GM21390 (cell line): ENCODE measurements around the gene ILF3.

Experiments used
- ATAC-seq: cut with Tn5 transposase; IDR thresholded peaks from one replicate; pipeline ENCODE4 v1.9.1; 2021; ENCODE audit not compliant: unreplicated experiment

The ILF3 gene

DNA sequence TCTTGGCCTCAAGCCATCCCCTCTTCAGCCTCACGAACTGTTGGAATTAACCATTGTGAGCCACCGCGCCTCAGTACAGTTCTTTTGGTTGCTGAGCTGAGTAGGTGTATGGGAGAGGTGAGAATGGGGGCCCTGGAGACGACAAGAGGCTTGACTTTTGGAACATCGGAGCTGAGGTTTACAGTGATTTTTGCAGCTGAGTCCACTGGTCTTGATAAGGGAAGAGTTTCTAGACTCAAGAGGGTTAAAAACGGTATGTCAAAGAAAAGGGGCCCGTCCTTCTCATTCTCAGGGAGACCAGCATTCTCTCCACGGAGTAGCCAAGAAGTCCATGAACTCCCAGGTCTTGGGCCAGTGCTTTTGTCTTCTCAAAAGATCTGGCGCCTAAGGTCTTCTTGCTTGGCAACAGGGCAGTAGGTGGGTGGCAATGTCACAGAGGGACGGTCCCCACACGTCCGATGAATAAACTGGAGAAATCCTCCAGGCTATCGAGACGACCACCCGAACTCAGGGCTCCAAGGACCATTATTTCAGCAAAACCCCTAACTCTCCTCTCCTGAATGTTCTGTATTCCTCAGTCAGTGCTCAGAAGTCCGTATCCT is 40.7 kb downstream of the ILF3 start:
- no peak for ATAC-seq

DNA sequence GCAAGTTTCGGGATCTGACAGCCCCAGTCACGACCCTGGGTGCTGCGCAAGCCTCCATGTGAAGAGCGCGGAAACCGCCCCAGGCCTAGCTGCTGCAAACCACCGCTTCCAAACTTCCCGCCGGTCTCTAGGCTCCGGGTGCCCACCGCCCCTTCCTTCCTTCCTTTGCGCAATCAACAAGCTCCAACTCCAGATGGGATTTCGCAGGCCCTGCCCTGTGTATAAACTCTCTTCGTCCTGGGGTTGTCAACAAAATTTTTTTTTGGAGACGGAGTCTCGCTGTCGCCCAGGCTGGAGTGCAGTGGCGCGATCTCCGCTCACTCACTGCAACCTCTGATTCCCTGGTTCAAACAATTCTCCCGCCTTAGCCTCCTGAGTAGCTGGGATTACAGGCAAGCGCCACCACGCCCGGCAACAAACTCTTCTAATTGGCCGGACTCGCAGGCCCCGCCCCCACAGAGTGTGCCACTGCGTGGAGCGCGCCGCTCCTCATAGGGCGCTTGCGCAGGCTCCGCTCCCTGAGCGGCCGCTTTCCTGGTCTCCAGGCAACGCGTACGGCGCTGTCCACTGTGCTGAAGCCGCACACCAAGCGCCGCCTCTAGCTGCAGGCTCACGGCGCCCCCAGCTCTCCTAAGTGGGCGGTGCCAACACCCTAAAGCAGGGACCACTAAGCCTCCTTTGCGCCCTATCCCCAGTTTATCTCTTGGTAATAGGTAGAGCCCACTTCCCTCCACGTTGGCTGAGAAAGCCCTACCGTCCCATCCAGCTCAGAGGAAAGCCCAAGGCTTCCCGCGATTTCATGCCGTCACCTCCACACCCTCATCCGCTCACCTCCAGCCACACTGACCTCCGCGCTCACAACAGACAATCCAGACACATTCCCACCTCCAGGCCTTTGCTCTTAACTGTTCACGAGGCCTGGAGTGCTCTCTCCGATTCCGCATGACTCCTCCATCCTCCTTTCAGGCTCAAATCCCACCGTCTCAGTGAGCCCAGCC is 41.6 kb downstream of the ILF3 start:
- peak; percentile 65 for ATAC-seq

DNA sequence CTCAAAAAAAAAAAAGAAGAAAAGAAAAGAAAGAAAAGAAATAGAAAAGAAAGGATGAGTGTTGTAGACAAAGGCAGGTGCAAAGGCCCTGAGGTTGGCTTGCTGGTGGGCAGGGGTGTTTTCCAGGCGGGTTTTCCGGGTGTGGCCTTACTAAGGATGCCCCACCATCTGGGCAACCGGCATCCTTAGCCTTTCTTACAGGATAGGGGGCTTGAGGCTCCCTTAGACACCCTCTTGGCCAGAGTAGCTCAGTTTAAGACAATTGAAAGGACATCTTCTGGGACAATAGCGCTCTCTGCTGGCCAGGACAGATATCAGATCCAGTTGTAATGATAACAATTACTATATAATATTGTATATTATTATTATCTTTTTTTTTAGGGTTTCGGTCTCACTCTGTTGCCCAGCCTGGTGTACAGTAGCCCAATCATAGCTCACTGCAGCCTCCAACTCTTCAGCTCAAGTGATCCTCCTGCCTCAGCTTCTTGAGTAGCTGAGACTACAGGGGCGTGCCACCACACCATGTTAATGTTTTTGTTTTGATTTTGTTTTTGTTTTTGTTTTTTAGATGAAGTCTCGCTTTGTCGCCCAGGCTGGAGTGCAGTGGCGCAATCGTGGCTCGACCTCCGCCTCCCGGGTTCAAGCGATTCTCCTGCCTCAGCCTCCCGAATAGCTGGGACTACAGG is 45.6 kb downstream of the ILF3 start:
- no peak for ATAC-seq

DNA sequence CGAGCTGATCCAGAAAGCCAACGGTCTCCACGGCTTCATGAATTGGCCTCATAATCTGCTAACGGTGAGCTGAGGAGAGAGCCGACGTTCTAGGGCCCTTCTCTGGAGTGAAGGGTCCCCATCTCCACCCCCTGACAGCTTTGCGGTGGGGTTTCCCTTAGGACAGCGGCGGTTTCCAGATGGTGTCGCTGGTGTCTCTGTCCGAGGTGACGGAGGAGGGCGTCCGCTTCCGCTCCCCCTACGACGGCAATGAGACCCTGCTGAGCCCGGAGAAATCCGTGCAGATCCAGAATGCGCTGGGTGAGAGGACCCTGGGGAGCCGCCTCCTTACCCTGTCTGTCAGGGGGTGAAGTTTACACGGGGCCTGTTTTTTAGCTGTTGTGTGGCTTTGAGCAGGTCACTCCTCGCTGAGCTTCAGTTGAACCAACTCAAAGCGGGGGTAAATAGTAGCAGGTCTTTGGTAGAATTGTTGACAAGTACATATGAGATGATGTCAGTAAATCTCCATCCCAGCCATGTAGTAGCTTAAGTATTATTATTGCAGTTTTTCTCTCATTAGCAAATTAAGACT is 47.9 kb downstream of the ILF3 start:
- no peak for ATAC-seq

DNA sequence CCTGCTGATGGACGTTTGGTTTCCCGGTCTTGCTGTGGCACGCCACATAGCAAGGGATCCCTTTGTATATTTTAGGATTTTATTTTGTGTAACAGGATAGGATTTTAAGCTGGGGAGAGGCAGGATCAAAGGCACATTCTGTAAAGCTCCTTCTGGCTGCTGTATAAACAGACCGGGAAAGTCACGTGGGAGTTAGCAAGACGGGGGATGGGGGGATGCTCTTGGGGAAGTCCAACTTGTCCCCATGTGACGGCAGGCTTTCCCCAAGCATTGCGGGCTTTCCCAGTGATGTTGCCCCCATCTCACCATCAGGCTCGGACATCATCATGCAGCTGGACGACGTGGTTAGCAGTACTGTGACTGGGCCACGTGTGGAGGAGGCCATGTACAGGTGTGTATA is 52.8 kb downstream of the ILF3 start:
- ATAC-seq, result no peak

DNA sequence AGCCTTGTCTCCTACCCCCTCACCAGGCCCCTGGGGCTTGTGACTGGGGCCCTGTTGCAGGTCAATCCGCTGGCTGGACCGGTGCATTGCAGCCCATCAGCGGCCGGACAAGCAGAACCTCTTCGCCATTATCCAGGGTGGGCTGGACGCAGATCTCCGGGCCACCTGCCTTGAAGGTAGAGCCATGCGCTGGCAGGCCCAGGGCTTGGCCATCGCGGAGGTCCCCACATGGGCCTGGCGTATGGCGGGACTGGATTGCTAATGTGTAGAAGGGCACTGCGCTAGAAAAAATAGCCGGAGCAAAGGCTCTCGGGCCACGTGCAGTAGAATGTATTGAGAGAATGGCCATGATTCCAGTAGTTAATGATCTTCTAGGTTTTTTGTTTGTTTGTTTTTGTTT is 53.3 kb downstream of the ILF3 start:
- ATAC-seq, result no peak

DNA sequence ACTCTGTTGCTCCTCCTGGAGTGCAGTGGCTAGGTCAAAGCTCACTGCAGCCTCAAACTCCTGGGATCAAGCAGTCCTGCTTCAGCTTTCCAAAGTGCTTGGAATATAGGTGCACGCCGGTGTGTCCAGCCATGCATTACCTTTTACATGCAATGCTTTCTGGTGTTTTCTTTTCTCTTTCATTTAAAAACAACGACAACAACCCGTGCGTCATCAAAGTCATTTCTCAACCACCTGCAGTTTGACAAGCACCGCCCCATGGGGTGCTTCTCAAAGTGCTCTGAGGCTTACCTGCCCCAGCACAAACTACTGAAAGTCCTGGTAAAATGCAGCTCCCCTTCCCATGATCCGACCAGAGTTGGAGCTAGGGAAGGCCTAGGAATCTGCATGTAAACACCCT is 54.1 kb downstream of the ILF3 start:
- no peak for ATAC-seq

DNA sequence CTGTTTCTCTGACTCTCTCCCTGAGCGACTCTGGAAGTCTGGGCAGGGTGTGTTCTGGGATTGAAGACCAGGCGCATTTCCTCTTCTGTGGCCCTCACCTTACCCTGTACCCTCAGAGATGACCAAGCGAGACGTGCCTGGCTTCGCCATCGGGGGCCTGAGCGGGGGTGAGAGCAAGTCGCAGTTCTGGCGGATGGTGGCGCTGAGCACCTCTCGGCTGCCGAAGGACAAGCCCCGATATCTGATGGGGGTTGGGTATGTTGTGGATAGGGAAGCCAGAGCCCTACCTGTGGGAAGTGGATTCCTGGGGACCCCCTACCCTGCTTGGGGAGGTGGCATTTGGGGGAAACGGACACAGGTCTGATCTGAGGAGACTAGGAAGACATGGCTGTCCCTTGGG is 57.9 kb downstream of the ILF3 start:
- no peak for ATAC-seq

DNA sequence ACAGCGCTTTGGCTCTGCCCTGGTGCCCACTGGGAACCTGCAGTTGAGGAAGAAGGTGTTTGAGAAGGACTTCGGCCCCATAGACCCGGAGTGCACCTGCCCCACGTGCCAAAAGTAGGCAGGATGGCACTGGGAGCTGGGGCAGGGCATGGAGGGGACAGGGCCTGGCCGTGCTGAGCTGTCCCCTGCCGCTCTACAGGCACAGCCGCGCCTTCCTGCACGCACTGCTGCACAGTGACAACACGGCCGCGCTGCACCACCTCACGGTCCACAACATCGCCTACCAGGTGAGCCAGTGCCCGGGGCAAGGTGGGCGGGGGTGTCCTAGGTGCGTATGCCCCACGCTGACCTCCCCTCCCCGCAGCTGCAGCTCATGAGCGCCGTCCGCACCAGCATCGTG is 58.6 kb downstream of the ILF3 start:
- ATAC-seq, result no peak

DNA sequence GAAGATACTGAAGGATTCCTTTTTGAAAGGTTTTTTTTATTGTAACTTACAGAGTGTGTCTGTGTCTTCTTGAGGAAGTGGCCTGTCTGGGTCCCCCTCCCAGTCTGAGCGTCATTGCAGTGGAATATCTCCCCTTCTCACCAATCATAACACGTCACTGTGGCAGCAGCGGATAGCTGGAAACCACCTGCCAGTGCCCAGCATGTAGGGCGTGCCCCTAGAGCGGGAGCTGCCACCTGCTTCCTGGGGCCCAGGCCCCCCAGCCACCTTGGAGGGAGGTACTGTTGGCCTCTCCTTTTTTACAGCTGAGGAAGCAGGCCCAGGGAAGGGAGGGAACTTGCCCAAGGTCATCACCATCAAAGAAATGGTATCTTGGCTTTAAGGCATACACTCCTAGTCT is 59.2 kb downstream of the ILF3 start:
- no peak for ATAC-seq

DNA sequence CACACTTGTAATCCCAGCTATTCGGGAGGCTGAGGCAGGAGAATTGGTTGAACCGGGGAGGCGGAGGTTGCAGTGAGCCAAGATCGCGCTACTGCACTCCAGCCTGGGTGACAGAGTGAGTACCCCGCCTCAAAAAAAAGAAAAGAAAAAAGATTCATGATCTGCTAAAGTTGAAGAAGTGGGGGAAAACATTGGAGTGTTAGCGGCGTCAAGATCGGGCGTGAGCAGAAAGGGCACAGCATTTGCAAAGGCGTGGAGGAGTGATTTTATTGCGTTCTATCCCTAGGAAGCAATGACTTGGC is 62.9 kb downstream of the ILF3 start:
- ATAC-seq, result no peak

DNA sequence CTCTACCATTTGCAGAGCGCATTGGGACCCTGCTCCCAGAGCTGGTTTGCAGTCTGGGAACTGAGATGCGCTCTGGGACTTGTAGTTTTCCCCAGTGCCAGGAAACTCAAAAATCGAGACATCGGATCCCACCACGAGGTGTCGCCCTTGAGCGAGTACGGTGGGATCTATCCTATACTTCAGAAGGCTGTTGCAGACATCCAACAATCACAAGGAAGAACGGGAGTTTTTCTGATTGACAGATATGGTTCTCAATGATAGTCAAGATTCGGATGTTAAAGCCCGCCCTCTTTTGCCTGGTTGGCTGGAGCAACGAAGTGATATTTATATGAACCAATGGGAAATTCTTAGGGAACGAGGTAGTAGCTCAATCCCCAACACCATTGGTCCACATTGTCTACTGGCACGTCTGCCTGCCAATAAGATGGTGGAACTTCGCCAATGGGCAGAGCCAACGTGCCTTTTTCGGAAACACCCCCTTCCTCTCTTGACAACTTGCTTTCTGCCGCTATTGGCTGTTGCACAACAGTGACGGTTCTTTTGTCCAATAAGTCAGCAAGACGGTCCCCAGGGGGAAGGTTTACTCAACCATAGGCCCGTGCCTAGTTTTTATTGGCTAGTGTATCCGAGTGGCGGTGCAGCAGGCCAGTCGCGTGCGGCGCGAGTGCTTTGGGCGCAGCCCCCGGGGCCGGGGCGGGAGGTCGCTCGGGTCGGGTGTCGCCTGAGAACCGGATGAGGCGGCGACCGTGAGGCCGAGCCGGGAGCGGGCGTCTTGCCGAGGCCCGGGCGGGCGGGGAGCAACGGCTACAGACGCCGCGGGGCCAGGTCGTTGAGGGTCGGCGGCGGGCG is 63.4 kb downstream of the ILF3 start, which contains the start of gene DNM2:
TSS of gene DNM2 (plus strand) at position 724 of the 849 bp plus-strand sequence. CDS start 164 bp downstream, outside the sequence.
- peak; percentile 76 for ATAC-seq

DNA sequence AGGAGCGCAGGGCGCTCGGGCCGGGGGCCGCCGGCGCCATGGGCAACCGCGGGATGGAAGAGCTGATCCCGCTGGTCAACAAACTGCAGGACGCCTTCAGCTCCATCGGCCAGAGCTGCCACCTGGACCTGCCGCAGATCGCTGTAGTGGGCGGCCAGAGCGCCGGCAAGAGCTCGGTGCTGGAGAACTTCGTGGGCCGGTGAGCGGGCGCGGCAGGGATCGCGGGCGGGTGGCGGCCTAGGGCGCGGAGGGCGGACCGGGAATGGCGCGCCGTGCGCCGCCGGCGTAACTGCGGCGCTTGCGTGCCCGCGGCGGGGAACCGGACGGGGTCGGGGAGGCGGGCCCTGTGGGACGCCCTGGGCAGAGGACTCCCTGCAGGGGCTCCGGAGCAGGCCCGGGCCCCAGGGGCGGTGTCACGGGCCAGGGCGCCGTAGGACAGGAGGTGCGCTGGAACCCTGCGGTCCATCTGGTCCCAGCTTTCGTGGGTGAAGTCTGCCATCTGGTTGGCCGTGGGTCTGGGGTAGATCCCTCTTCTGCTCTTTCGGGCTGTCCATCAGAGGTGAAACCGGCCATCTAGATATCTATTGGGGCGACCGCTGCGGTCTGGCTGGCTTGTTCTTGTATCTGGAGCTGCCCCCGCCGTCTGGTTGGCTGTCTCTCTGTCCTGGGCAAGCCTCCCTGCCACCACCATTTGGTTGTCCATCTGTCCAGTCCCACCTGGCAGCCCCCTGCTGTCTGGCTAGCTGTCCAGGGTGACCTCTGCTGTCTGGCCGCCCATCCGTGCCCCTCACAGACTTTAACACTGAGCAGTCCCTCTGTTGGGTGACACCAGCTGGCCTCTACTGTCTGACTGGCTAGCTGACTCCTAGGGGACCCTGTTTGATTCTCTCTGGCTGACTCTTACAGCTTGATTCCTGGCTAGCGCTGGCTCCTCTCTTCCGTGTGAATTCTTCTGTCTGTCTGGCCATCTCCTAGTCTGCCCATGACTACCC is 64.4 kb downstream of the ILF3 start:
- peak; percentile 9 for ATAC-seq

DNA sequence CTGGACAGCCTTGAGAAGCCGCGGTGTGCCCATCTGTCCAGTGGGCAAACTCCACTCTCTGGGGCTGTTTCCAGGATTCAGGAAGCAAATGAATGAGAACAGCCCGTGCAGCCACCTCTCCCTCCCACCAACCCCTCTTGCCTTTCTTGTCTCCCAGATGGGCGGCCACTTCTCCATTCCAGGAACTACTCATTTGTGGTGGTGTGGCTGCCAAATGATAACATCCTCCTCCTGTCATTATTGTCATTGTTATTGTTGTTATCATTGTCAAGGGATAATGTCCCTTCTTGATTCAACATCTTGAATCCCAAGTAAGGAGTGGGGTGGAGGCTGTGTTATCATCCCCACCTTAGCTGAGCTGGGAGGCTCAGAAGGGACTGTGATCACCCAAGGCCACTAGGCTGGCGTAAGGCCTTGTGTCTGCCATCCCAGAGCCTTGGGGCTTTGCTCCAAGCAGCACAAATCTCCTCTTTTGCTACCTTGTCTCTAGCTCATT is 65.4 kb downstream of the ILF3 start:
- no peak for ATAC-seq

DNA sequence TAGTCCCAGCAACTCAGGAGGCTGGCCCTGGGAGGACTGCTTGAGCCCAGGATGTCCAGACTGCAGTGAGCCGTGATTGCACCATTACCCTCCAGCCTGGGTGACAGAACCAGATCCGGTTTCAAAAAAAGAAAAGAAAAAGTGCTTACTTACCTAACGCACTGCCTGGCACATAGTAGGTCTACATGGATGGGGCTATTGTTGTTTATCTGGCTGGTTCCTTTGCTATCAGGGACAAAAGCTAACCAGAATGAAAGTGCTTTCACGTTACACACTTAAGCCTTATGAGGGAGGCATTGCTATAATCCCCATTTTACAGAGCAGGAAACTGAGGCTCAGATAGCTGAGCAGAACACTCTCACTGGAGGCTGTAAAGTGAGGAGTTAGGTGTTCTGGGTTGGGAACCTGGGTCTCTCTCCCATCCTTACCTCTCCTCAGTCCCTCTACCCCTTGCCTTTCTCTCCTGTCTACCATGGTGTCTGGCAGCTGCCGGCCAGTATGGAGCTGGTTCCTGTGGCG is 66.5 kb downstream of the ILF3 start:
- ATAC-seq, result no peak

DNA sequence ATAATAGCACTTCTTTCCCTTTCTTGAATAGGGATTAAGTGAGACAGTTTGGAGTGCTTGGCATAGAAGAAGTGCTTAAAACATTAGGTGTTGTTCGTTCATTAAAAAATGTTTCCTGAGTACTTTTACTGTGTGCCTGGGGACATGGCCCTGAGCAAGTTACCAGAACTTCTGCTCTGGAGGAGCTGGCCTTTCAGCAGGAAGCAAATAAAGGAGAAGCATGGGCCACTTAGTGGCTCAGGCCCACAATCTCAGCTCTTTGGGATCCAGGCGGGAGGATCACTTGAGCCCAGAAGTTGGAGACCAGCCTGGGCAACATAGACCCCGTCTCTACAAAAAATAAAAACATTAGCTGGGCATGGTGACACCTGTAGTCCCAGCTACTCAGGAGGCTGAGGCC is 69.4 kb downstream of the ILF3 start:
- ATAC-seq, result no peak

DNA sequence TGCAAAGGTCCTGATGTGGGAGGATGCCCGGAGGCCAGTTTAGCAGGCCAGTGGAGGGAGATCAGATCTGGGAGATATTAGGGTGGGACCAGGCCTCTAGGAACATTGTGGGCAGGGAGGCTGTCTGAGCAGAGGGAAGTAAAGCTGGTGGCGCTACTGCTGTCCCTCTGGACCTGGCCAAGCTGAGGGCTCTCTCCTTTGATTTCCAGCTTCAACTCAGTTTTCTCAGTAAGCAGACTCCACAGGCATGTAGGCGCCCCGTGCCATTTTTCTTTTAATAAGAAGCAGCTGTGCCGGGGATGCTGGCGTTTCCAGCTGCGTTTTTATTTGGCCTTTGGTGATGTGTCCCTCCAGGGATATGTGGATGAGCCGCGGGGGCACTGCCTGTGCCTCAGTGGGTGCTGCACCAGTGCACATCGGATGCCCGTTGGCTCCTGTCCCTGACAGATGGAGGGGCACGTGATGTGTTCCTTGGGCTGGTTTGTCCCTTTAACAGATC is 70.5 kb downstream of the ILF3 start:
- no peak for ATAC-seq

DNA sequence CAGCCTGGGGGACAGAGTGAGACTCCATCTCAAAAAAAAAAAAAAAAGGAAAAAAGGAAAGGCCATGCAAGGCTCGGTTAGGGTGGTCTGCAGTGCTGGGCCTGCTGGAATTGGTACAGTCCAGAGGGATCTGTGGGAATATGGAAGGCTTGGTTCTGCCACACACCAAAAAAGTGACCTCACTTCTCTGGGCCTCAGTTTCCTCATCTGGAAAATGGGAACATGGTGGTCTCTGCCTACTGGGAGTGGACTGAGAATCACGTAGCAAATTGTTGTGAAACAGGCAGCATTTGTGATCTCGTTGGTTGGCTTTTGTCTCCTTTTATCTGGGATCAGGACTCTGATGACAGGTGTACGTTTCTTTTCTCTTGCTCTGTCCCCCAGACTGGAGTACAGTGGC is 71.3 kb downstream of the ILF3 start:
- no peak for ATAC-seq

DNA sequence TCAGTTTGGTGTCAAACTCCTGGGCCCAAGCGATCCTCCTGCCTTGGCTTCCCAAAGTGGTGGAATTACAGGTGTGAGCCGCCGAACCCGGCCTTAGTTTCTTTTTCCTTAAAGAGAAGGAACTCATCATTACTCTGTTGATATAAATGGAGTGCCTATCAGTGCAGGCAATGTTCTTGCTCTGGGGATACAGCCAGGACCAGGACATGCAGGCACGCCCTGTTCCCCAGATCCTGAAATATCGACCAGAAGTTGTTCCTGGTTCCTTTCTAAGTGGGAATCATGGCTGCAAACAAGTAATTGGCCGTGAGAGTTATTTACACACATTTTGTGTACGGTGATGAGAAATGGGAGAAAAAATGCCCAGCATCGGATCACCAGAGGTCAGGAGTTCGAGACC is 72.1 kb downstream of the ILF3 start:
- no peak for ATAC-seq
